HG03066 (cell line): ENCODE data around the gene TSPAN8.
"Not testable (repeated sequence)": the region's sequence is repeated elsewhere in the genome, so short reads cannot be mapped to it uniquely, and the experiment has no call there.

Source experiments
- ATAC-seq: cut with Tn5 transposase; IDR thresholded peaks from one replicate; pipeline ENCODE4 v1.9.1; 2021; ENCODE audit warnings: low read depth; ENCODE audit not compliant: unreplicated experiment

Gene TSPAN8

GRCh38 chr12:71157601-71158233 lies at the start of gene TSPAN8:
Gene TSPAN8 (minus strand): TSS chr12:71157999. CDS start chr12:71157678, 321 bp downstream.
- no peak for ATAC-seq

GRCh38 chr12:71201136-71201679 lies 43.4 kb upstream of the TSPAN8 start:
- no peak for ATAC-seq

GRCh38 chr12:71200706-71201105 lies 42.9 kb upstream of the TSPAN8 start:
- no peak for ATAC-seq

- ATAC-seq, result no peak
Measured at GRCh38 chr12:71197460-71197859, 39.7 kb upstream of the TSPAN8 start.

GRCh38 chr12:71195338-71195896 lies 37.6 kb upstream of the TSPAN8 start:
- ATAC-seq, result no peak

- no peak for ATAC-seq
Measured at GRCh38 chr12:71194657-71195056, 36.9 kb upstream of the TSPAN8 start.

GRCh38 chr12:71193041-71193440 lies 35.2 kb upstream of the TSPAN8 start:
- no peak for ATAC-seq

- ATAC-seq, result no peak
Measured at GRCh38 chr12:71191509-71192196, 33.9 kb upstream of the TSPAN8 start.

- no peak for ATAC-seq
Measured at GRCh38 chr12:71190822-71191221, 33.0 kb upstream of the TSPAN8 start.

GRCh38 chr12:71187379-71187778 lies 29.6 kb upstream of the TSPAN8 start:
- no peak for ATAC-seq

GRCh38 chr12:71186571-71187288 lies 28.9 kb upstream of the TSPAN8 start:
- no peak for ATAC-seq

- ATAC-seq, result no peak
Measured at GRCh38 chr12:71183846-71184245, 26.0 kb upstream of the TSPAN8 start.

- no peak for ATAC-seq
Measured at GRCh38 chr12:71183018-71183417, 25.2 kb upstream of the TSPAN8 start.

GRCh38 chr12:71178162-71178561 lies 20.4 kb upstream of the TSPAN8 start:
- ATAC-seq, result no peak

- ATAC-seq, result no peak
Measured at GRCh38 chr12:71174825-71175224, 17.0 kb upstream of the TSPAN8 start.

- ATAC-seq, result no peak
Measured at GRCh38 chr12:71174146-71174545, 16.3 kb upstream of the TSPAN8 start.

- ATAC-seq, result no peak
Measured at GRCh38 chr12:71170456-71170855, 12.7 kb upstream of the TSPAN8 start.

GRCh38 chr12:71169286-71169685 lies 11.5 kb upstream of the TSPAN8 start:
- no peak for ATAC-seq

GRCh38 chr12:71166862-71167496 lies 9.2 kb upstream of the TSPAN8 start:
- no peak for ATAC-seq

GRCh38 chr12:71166280-71166679 lies 8.5 kb upstream of the TSPAN8 start:
- ATAC-seq, result no peak

GRCh38 chr12:71165780-71166179 lies 8.0 kb upstream of the TSPAN8 start:
- ATAC-seq, result not testable (repeated sequence)
